Hepatocyte (in vitro differentiated cells): ENCODE results near the gene PIM3. TPM values are rescaled to one million over a fixed set of nuclear protein-coding genes. Genes with fewer than 3 reads are reported as not detected.

Experiments used
- DNase-seq: peaks from one replicate; pipeline ENCODE4 v3.0.0-alpha.2; 2016; ENCODE audit warnings: low spot score
- H2AFZ ChIP-seq: fragments of 200-600 bp; sonication (generic); 2 replicates; pipeline ENCODE4 v1.6.0; 2016; ENCODE audit warnings: antibody characterized with exemption, mild to moderate bottlenecking
- H3K27ac ChIP-seq: fragments of 200-600 bp; sonication (generic); 2 replicates; pipeline ENCODE4 v1.5.1; 2016; ENCODE audit warnings: mild to moderate bottlenecking
- H3K27me3 ChIP-seq: fragments of 200-600 bp; sonication (generic); 2 replicates; pipeline ENCODE4 v1.6.1; 2016
- H3K36me3 ChIP-seq: fragments of 200-600 bp; sonication (generic); replicated peaks from 2 replicates; pipeline ENCODE4 v1.5.1; 2016; ENCODE audit warnings: low read depth; ENCODE audit not compliant: insufficient read depth
- H3K4me1 ChIP-seq: fragments of 200-600 bp; sonication (generic); 2 replicates; pipeline ENCODE4 v1.5.1; 2016; ENCODE audit warnings: mild to moderate bottlenecking, moderate library complexity; ENCODE audit not compliant: insufficient read depth
- H3K4me2 ChIP-seq: fragments of 200-600 bp; sonication (generic); 2 replicates; pipeline ENCODE4 v1.6.0; 2016
- H3K4me3 ChIP-seq: fragments of 200-600 bp; sonication (generic); 2 replicates; pipeline ENCODE4 v1.5.1; 2016; ENCODE audit warnings: mild to moderate bottlenecking
- H3K79me2 ChIP-seq: fragments of 200-600 bp; sonication (generic); 2 replicates; pipeline ENCODE4 v1.6.0; 2017; ENCODE audit warnings: mild to moderate bottlenecking
- H3K9me2 ChIP-seq: fragments of 200-600 bp; sonication (generic); replicated peaks from 2 replicates; pipeline ENCODE4 v1.6.0; 2017; ENCODE audit warnings: mild to moderate bottlenecking; ENCODE audit not compliant: insufficient read depth
- H3K9me3 ChIP-seq: fragments of 200-600 bp; sonication (generic); 2 replicates; pipeline ENCODE4 v1.5.1; 2016; ENCODE audit warnings: low read depth, mild to moderate bottlenecking
- H4K20me1 ChIP-seq: fragments of 200-600 bp; sonication (generic); 2 replicates; pipeline ENCODE4 v1.6.0; 2016; ENCODE audit warnings: mild to moderate bottlenecking; ENCODE audit not compliant: insufficient read depth, poor library complexity, severe bottlenecking
- EZH2 ChIP-seq: fragments of 200-600 bp; sonication (generic); IDR thresholded peaks from 2 replicates; pipeline ENCODE4 v1.6.1; 2016; ENCODE audit warnings: antibody characterized with exemption, mild to moderate bottlenecking, borderline replicate concordance
- EZH2phosphoT487 ChIP-seq: fragments of 200-600 bp; sonication (generic); IDR thresholded peaks from one replicate; pipeline ENCODE4 v1.6.1; 2018; ENCODE audit warnings: antibody characterized with exemption, mild to moderate bottlenecking, low read depth, moderate library complexity; ENCODE audit not compliant: unreplicated experiment, severe bottlenecking
- WGBS: methylation state at CpG from one replicate; pipeline ENCODE4 v1.1.6; 2016; ENCODE audit warnings: low lambda C conversion rate; ENCODE audit errors: missing lambda C conversion rate; 5-methylcytosine and 5-hydroxymethylcytosine counted together
- polyA plus RNA-seq: library from polyadenylated mRNA; unstranded; fragments of >200 nt; fragmentation: Nextera tagmentation; extraction: Ambion mirVana; gene quantifications from 2 replicates; pipeline ENCODE4 v1.2.1, GENCODE V29; 2016
- total RNA-seq: library from RNA; depleted of rRNA; stranded (reverse); fragments of >200 nt; gene quantifications from 2 replicates; pipeline ENCODE4 v1.2.3, GENCODE V29; 2014
- TF ChIP-seq, protein P1 (sequence below): fragments of 200-600 bp; sonication (generic); IDR thresholded peaks from 2 replicates; pipeline ENCODE4 v1.5.1; 2016; ENCODE audit warnings: antibody characterized with exemption, mild to moderate bottlenecking; ENCODE audit not compliant: poor library complexity

PIM3 gene
- total and polyA plus RNA-seq, 2 experiments from 2014 or later: 81.1 to 138 TPM

- WGBS: 95% methylated on average over 20 of the region's 21 CpGs
- Histone ChIP-seq H3K79me2 (no peaks in the 10 kb centered on the region), H3K4me1 (peaks cover 2% of the 10 kb centered on the region), H3K4me3 (no peak overlapping the region), H3K27me3 (peaks cover 6% of the 10 kb centered on the region), H3K9me2 (no peaks in the 10 kb centered on the region), H3K27ac (no peak overlapping the region), H4K20me1 (no peaks in the 10 kb centered on the region), H3K4me2 (no peak overlapping the region), H2AFZ (no peak overlapping the region), H3K36me3 (no peaks in the 10 kb centered on the region), H3K9me3 (no peaks in the 10 kb centered on the region)
- DNase-seq: no peak
- TF ChIP-seq EZH2: no peak
Observed at GRCh38 chr22:49997932-49998717, 37.6 kb downstream of the PIM3 start.

GRCh38 chr22:49998718-49999062 is 38.1 kb downstream of the PIM3 start:
- peaks cover 2% of the 10 kb centered on the region for H3K4me1 ChIP-seq
- H2AFZ ChIP-seq: no peak overlapping the region

DNA sequence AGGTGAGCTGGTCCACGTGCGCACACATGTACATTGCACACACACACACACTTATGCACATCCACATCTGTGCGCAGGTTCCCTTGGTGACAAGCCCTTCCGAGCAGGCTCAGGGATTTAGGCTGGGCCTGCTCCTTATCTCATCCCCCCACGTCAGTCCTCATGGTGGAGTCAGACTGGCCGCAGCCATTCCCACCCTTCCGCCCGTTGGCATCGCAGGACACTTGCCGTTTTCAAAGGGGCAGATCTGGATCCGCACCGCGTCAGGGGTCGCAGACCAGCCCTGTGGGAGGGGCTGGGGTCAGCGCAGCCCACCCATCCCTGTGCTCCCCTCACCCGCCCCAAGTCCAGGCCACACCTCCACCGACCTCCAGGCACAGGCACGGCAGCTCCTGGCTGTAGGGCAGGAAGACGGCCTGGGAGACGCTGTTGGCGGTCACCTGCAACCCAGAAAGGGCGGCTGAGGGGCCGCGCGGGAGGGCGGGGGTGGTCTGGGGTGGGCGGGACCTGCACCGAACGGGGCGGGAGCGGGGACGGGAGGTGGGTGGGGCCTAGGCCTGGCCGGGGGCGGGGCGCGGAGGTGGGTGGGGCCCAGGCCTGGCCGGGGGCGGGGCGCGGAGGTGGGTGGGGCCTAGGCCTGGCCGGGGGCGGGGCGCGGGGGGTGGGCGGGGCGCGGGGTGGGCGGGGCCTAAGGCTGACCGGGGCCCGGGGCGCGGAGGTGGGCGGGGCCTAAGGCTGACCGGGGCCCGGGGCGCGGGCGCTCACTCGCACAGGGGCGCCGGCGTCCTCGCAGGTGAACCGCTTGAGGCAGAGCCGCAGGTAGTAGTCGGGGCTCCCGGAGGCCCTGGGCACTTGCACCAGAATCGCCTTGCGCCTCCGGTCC is 38.7 kb downstream of the PIM3 start:
- Histone ChIP-seq H3K4me1 (peaks cover 2% of the 10 kb centered on the region), H3K27me3 (peaks cover 6% of the 10 kb centered on the region), H3K4me2 (peak overlapping the region; percentile 77), H3K36me3 (no peaks in the 10 kb centered on the region), H3K4me3 (no peak overlapping the region), H3K27ac (no peak overlapping the region), H4K20me1 (no peaks in the 10 kb centered on the region), H3K9me2 (no peaks in the 10 kb centered on the region), H3K9me3 (no peaks in the 10 kb centered on the region), H2AFZ (no peak overlapping the region), H3K79me2 (no peaks in the 10 kb centered on the region)
- DNase-seq: peak; percentile 47
- WGBS: 23% methylated on average over 20 of the region's 70 CpGs
- no peak for TF ChIP-seq EZH2phosphoT487
- TF ChIP-seq, protein P1, sequence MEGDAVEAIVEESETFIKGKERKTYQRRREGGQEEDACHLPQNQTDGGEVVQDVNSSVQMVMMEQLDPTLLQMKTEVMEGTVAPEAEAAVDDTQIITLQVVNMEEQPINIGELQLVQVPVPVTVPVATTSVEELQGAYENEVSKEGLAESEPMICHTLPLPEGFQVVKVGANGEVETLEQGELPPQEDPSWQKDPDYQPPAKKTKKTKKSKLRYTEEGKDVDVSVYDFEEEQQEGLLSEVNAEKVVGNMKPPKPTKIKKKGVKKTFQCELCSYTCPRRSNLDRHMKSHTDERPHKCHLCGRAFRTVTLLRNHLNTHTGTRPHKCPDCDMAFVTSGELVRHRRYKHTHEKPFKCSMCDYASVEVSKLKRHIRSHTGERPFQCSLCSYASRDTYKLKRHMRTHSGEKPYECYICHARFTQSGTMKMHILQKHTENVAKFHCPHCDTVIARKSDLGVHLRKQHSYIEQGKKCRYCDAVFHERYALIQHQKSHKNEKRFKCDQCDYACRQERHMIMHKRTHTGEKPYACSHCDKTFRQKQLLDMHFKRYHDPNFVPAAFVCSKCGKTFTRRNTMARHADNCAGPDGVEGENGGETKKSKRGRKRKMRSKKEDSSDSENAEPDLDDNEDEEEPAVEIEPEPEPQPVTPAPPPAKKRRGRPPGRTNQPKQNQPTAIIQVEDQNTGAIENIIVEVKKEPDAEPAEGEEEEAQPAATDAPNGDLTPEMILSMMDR: no peak
- TF ChIP-seq EZH2: no peak

More at GRCh38 chr22:49998718-49999062, 38.1 kb downstream of the PIM3 start:
- Histone ChIP-seq H3K79me2 (no peaks in the 10 kb centered on the region), H3K27ac (no peak overlapping the region), H3K36me3 (no peaks in the 10 kb centered on the region), H3K27me3 (peaks cover 6% of the 10 kb centered on the region), H3K9me3 (no peaks in the 10 kb centered on the region), H4K20me1 (no peaks in the 10 kb centered on the region), H3K4me3 (no peak overlapping the region), H3K4me2 (no peak overlapping the region), H3K9me2 (no peaks in the 10 kb centered on the region)
- 97% methylated on average over 14 of the region's 14 CpGs for WGBS
- TF ChIP-seq EZH2 (no peak), EZH2phosphoT487 (no peak)
- TF ChIP-seq, protein P1: no peak
- no peak for DNase-seq
